HEK293 (cell line): ENCODE results near the gene NGLY1.

Experiments used
- CTCF ChIA-PET: fragments of 350-600 bp; formaldehyde crosslinking; extraction: SDS; loops from one replicate; lab custom pipeline; 2021; ENCODE audit warnings: antibody characterized with exemption; lab: Yijun Ruan, JAX
- POLR2A ChIA-PET: fragments of 300-600 bp; formaldehyde crosslinking; extraction: SDS; loops from one replicate; lab custom pipeline; 2020; ENCODE audit warnings: antibody characterized with exemption, inconsistent platforms; lab: Yijun Ruan, JAX
- H3K27ac ChIP-seq: fragments of 200-500 bp; sonication (Bioruptor generic); 2 replicates; pipeline ENCODE4 v1.5.1; 2014; ENCODE audit warnings: low read depth, low read length, control low read depth, inconsistent platforms; ENCODE audit errors: extremely low read depth
- H3K36me3 ChIP-seq, 2 experiments: fragments of 200-500 bp in 1 of 2; sonication (Bioruptor generic) in 1 of 2; 1 replicate in 1 of 2; 2 replicates in 1 of 2; pipeline ENCODE4 v1.5.1; 2014 to 2017; ENCODE audit warnings: inconsistent platforms in 2 of 2, low read length in 2 of 2; ENCODE audit not compliant: control insufficient read depth in 2 of 2, insufficient read depth in 1 of 2
- H3K4me1 ChIP-seq: fragments of 200-500 bp; sonication (Bioruptor generic); 2 replicates; pipeline ENCODE4 v1.5.1; 2014; ENCODE audit warnings: mild to moderate bottlenecking, low read length, inconsistent platforms; ENCODE audit not compliant: control insufficient read depth, insufficient read depth
- H3K4me3 ChIP-seq: 2 replicates; pipeline ENCODE4 v1.5.1; 2011; ENCODE audit warnings: low read depth, mild to moderate bottlenecking, control low read depth, low read length, moderate library complexity
- H3K9me3 ChIP-seq: fragments of 200-500 bp; sonication (Bioruptor generic); 2 replicates; pipeline ENCODE4 v1.5.1; 2014; ENCODE audit warnings: low read depth, low read length, inconsistent platforms; ENCODE audit not compliant: control insufficient read depth, insufficient read depth
- GLI2 ChIP-seq: fragments of 450-650 bp; formaldehyde crosslinking; IDR thresholded peaks from 2 replicates; pipeline ENCODE4; 2017; ENCODE audit warnings: missing biosample characterization, missing genetic modification characterization, low read depth, borderline replicate concordance
- HOXD13 ChIP-seq: sonication (generic); formaldehyde crosslinking; IDR thresholded peaks from 2 replicates; pipeline ENCODE4 v1.8.0; 2022; ENCODE audit warnings: missing genetic modification reagents, borderline replicate concordance
- KLF7 ChIP-seq: fragments of 450-650 bp; formaldehyde crosslinking; IDR thresholded peaks from 2 replicates; pipeline ENCODE4 v1.5.1; 2016; ENCODE audit warnings: missing biosample characterization, missing genetic modification characterization, borderline replicate concordance
- KLF8 ChIP-seq: fragments of 450-650 bp; formaldehyde crosslinking; IDR thresholded peaks from 2 replicates; pipeline ENCODE4 v1.5.1; 2016; ENCODE audit warnings: missing biosample characterization, missing genetic modification characterization
- REPIN1 ChIP-seq: fragments of 450-650 bp; formaldehyde crosslinking; IDR thresholded peaks from 2 replicates; pipeline ENCODE4 v1.5.1; 2017; ENCODE audit warnings: missing biosample characterization, missing genetic modification characterization, low read depth
- REST ChIP-seq: fragments of 450-650 bp; formaldehyde crosslinking; IDR thresholded peaks from 2 replicates; pipeline ENCODE4 v1.5.1; 2016; ENCODE audit warnings: missing biosample characterization, missing genetic modification characterization
- SCRT1 ChIP-seq: fragments of 450-650 bp; formaldehyde crosslinking; IDR thresholded peaks from 2 replicates; pipeline ENCODE4 v1.5.1; 2016; ENCODE audit warnings: missing biosample characterization, missing genetic modification characterization, borderline replicate concordance
- TCF7L2 ChIP-seq: IDR thresholded peaks from 2 replicates; pipeline ENCODE4 v1.6.1; 2011; ENCODE audit warnings: low read depth, mild to moderate bottlenecking, inconsistent platforms, low read length, moderate library complexity, borderline replicate concordance
- TRIM28 ChIP-seq: IDR thresholded peaks from 2 replicates; pipeline ENCODE4 v1.6.1; 2011; ENCODE audit warnings: low read length, control low read depth, borderline replicate concordance
- YY1 ChIP-seq: fragments of 450-650 bp; formaldehyde crosslinking; IDR thresholded peaks from 2 replicates; pipeline ENCODE4 v1.5.1; 2018; ENCODE audit warnings: missing biosample characterization, missing genetic modification characterization
- ZBTB21 ChIP-seq: fragments of 450-650 bp; formaldehyde crosslinking; IDR thresholded peaks from 2 replicates; pipeline ENCODE4 v1.5.1; 2017; ENCODE audit warnings: missing biosample characterization, missing genetic modification characterization
- ZBTB44 ChIP-seq: fragments of 450-650 bp; IDR thresholded peaks from 2 replicates; pipeline ENCODE4 v1.5.1; 2018; ENCODE audit warnings: missing biosample characterization, mild to moderate bottlenecking, missing genetic modification characterization
- ZNF114 ChIP-seq: fragments of 450-650 bp; formaldehyde crosslinking; IDR thresholded peaks from 2 replicates; pipeline ENCODE4 v1.5.0; 2017; ENCODE audit warnings: missing biosample characterization, missing genetic modification characterization
- ZNF239 ChIP-seq: fragments of 450-650 bp; formaldehyde crosslinking; IDR thresholded peaks from 2 replicates; pipeline ENCODE4 v1.5.1; 2016; ENCODE audit warnings: missing biosample characterization, missing genetic modification characterization
- ZNF248 ChIP-seq: fragments of 450-650 bp; formaldehyde crosslinking; IDR thresholded peaks from 2 replicates; pipeline ENCODE4 v1.5.1; 2017; ENCODE audit warnings: missing biosample characterization, missing genetic modification characterization
- ZNF423 ChIP-seq: fragments of 450-650 bp; formaldehyde crosslinking; IDR thresholded peaks from 2 replicates; pipeline ENCODE4 v1.5.1; 2016; ENCODE audit warnings: missing biosample characterization, missing genetic modification characterization
- ZNF433 ChIP-seq: fragments of 450-650 bp; formaldehyde crosslinking; IDR thresholded peaks from 2 replicates; pipeline ENCODE4 v1.5.1; 2016; ENCODE audit warnings: missing biosample characterization, missing genetic modification characterization, low read depth
- ZNF544 ChIP-seq: fragments of 450-650 bp; formaldehyde crosslinking; IDR thresholded peaks from 2 replicates; pipeline ENCODE4 v1.5.0; 2017; ENCODE audit warnings: missing biosample characterization, missing genetic modification characterization
- ZNF555 ChIP-seq: fragments of 450-650 bp; formaldehyde crosslinking; conservative IDR thresholded peaks from 2 replicates; pipeline ENCODE4 v1.5.1; 2017; ENCODE audit warnings: missing biosample characterization, mild to moderate bottlenecking, missing genetic modification characterization, inconsistent platforms
- ZNF585B ChIP-seq: fragments of 450-650 bp; formaldehyde crosslinking; IDR thresholded peaks from 2 replicates; pipeline ENCODE4 v1.5.1; 2016; ENCODE audit warnings: missing biosample characterization, missing genetic modification characterization
- ZNF623 ChIP-seq: fragments of 450-650 bp; formaldehyde crosslinking; IDR thresholded peaks from 2 replicates; pipeline ENCODE4 v1.5.1; 2016; ENCODE audit warnings: missing biosample characterization, missing genetic modification characterization
- ZNF654 ChIP-seq: fragments of 450-650 bp; formaldehyde crosslinking; IDR thresholded peaks from 2 replicates; pipeline ENCODE4 v1.5.1; 2016; ENCODE audit warnings: low read depth, missing biosample characterization, missing genetic modification characterization
- ZNF658 ChIP-seq: fragments of 450-650 bp; formaldehyde crosslinking; IDR thresholded peaks from 2 replicates; pipeline ENCODE4; 2016; ENCODE audit warnings: missing biosample characterization, missing genetic modification characterization
- ZNF777 ChIP-seq: fragments of 450-650 bp; formaldehyde crosslinking; IDR thresholded peaks from 2 replicates; pipeline ENCODE4 v1.5.1; 2017; ENCODE audit warnings: missing biosample characterization, missing genetic modification characterization, borderline replicate concordance
- ZSCAN30 ChIP-seq: fragments of 450-650 bp; IDR thresholded peaks from 2 replicates; pipeline ENCODE4 v1.5.1; 2018; ENCODE audit warnings: missing biosample characterization, mild to moderate bottlenecking, missing genetic modification characterization, moderate library complexity
- TF ChIP-seq, protein P1 (sequence below): fragments of 450-650 bp; formaldehyde crosslinking; IDR thresholded peaks from 2 replicates; pipeline ENCODE4 v1.5.1; 2016; ENCODE audit warnings: missing biosample characterization, missing genetic modification characterization, low read depth

The NGLY1 gene

GRCh38 chr3:25831578-25831977 lies 48.3 kb upstream of the NGLY1 start:
- CTCF ChIA-PET: interaction anchor here (0.6 to 2.8 kb wide), 7 partner anchors 9 to 214 kb away, joined by 3 to 15 read pairs (median 3); no protein-coding TSS in a partner anchor
- H3K36me3 ChIP-seq: no peaks in the 10 kb centered on the region

DNA sequence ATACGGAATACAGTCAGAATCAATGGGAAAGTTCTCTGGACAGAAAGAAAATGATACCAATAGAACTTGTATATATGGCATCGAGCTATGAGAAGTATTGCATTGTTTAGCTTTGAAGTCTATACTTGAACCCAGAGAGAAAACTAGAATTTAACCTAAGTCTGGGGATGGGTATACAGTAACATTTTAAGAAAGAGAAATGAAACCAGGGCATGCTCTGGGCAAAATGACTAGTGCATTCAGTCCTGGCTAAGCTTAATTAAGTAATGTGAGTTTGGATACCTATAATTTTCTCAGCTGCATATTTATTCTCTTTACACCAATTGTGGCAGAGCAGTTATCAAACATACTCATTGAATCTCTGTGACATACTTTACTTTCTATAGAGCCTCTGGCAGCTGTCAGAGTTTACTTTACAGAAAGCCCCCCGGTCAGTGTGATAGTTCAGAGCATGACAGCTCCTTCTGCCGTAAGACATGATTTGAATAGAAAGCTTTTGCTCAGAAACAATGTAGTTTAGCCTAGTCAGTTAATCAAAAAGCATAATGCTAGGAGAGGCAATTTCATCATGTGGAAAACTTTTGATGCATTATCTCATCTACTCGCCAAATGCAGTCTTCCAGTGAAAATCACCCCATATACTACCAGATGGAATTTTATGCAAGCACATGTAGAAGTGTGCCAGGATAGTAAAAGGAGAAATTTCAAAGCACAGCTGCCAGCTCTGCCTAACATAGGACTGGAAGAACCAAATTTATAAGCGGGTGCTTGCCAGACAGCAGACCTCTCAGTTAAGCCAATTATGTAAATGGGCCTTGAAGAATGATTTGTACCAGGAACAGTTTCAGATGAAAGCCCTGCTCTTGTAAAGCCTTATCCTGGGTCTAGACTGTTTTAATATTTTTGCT lies 47.4 kb upstream of the NGLY1 start:
- Histone ChIP-seq H3K36me3 (no peaks in the 10 kb centered on the region), H3K4me3 (no peak overlapping the region), H3K4me1 (no peaks in the 10 kb centered on the region), H3K9me3 (no peaks in the 10 kb centered on the region), H3K27ac (no peak overlapping the region)
- no peak for TF ChIP-seq ZNF433 (tag by site-specific recombination)
- no peak for TF ChIP-seq ZNF555 (tag by site-specific recombination)
- TF ChIP-seq TRIM28: no peak
- no peak for TF ChIP-seq ZBTB44 (tag by site-specific recombination)
- no peak for TF ChIP-seq SCRT1 (tag by site-specific recombination)
- no peak for TF ChIP-seq ZSCAN30
- TF ChIP-seq, protein P1, sequence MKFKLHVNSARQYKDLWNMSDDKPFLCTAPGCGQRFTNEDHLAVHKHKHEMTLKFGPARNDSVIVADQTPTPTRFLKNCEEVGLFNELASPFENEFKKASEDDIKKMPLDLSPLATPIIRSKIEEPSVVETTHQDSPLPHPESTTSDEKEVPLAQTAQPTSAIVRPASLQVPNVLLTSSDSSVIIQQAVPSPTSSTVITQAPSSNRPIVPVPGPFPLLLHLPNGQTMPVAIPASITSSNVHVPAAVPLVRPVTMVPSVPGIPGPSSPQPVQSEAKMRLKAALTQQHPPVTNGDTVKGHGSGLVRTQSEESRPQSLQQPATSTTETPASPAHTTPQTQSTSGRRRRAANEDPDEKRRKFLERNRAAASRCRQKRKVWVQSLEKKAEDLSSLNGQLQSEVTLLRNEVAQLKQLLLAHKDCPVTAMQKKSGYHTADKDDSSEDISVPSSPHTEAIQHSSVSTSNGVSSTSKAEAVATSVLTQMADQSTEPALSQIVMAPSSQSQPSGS (tag by site-specific recombination): no peak
- no peak for TF ChIP-seq KLF8 (tag by site-specific recombination)
- no peak for TF ChIP-seq ZNF585B (tag by site-specific recombination)
- no peak for TF ChIP-seq YY1 (tag by site-specific recombination)
- no peak for TF ChIP-seq REPIN1 (tag by site-specific recombination)
- no peak for TF ChIP-seq ZNF114 (tag by site-specific recombination)
- TF ChIP-seq ZNF423 (tag by site-specific recombination): no peak
- TF ChIP-seq ZNF239: no peak
- TF ChIP-seq ZNF658: no peak
- TF ChIP-seq ZNF544 (tag by site-specific recombination): no peak
- TF ChIP-seq ZNF777 (tag by site-specific recombination): no peak
- ChIA-PET CTCF (interaction anchor here (0.6 to 2.8 kb wide), 9 partner anchors 8 to 1866 kb away, joined by 3 to 15 read pairs (median 3); no protein-coding TSS in a partner anchor), POLR2A (no interaction called here)

More at GRCh38 chr3:25831578-25831977, 48.3 kb upstream of the NGLY1 start:
- TF ChIP-seq GLI2: no peak
- no peak for TF ChIP-seq ZNF777 (tag by site-specific recombination)
- TF ChIP-seq ZNF654 (tag by site-specific recombination): peak; percentile 21
- TF ChIP-seq, all 188 proteins: peak for 1
- no peaks in the 10 kb centered on the region for H3K4me1 ChIP-seq
- H3K27ac ChIP-seq: no peak overlapping the region
- no peaks in the 10 kb centered on the region for H3K9me3 ChIP-seq
- no peak overlapping the region for H3K4me3 ChIP-seq
- POLR2A ChIA-PET: no interaction called here

- Histone ChIP-seq H3K4me1 (no peaks in the 10 kb centered on the region), H3K4me3 (no peak overlapping the region), H3K9me3 (no peaks in the 10 kb centered on the region), H3K27ac (no peak overlapping the region), H3K36me3 (no peaks in the 10 kb centered on the region)
- ChIA-PET CTCF (no interaction called here), POLR2A (interaction anchor here (1.0 kb wide), 1 partner anchor 43 kb away, joined by 4 read pairs; no protein-coding TSS in a partner anchor)
- TF ChIP-seq ZNF248 (tag by site-specific recombination) (no peak), ZNF623 (tag by site-specific recombination) (no peak), KLF7 (tag by site-specific recombination) (no peak), REST (tag by site-specific recombination) (no peak), ZBTB21 (tag by site-specific recombination) (no peak), TCF7L2 (no peak), HOXD13 (CRISPR knock-in tag) (no peak)
These were observed 43.3 kb upstream of the NGLY1 start for GRCh38 chr3:25826510-25826909.
